AG09319 (cell line): ENCODE data around the gene RASSF10.

Source experiments
- DNase-seq: peaks from one replicate; pipeline ENCODE4 v3.0.0-alpha.2; 2010; ENCODE audit warnings: low read depth; ENCODE audit errors: extremely low read depth
- TF ChIP-seq, protein P1 (sequence below): IDR thresholded peaks from 2 replicates; pipeline ENCODE4 v1.5.1; 2011; ENCODE audit warnings: low read depth, mild to moderate bottlenecking, inconsistent platforms, low read length, moderate library complexity

The RASSF10 gene

DNA sequence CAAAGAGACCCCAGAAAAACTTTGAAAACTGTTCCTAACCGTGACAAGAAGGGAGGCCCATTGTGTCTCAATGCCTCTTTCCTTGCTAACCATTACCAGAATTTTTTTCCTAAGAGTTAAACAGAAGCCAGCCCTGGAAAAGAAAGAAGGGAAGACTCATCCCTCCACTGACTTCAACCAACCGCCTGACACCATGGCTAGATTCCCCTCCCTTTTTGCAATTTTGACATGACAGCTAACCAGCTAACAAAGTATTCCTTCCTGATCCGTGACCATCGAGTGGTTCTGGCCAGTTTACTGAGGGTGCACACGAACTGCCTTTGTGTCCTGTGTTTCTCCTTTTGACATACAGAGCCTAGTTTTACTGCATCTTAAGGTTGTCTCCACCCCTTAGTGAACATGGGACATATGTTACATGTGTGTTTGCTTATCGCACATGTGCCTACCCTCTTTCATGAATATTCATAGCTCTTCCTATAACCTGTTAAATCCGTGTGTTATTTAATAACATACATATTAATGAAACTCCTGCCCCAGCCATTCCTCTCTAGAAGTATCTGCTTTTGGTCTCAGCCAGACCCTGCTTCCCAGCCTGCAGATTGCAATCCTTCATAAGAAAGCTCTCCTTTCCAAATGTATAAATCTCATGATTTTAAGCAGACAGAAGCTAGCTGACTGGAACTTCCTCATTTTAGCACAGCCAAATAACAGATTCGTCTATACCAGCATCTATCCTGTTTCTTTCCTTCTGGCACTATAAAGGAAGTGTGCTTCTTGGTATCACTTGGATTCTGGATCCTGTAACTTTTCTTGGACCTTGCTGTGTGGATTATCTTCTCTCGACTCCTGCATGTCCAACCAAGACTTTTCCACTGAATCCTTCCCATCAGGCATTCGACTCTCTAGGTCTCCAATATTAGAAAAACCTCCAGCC is 37.8 kb downstream of the RASSF10 start:
- no peak for DNase-seq
- TF ChIP-seq, protein P1, sequence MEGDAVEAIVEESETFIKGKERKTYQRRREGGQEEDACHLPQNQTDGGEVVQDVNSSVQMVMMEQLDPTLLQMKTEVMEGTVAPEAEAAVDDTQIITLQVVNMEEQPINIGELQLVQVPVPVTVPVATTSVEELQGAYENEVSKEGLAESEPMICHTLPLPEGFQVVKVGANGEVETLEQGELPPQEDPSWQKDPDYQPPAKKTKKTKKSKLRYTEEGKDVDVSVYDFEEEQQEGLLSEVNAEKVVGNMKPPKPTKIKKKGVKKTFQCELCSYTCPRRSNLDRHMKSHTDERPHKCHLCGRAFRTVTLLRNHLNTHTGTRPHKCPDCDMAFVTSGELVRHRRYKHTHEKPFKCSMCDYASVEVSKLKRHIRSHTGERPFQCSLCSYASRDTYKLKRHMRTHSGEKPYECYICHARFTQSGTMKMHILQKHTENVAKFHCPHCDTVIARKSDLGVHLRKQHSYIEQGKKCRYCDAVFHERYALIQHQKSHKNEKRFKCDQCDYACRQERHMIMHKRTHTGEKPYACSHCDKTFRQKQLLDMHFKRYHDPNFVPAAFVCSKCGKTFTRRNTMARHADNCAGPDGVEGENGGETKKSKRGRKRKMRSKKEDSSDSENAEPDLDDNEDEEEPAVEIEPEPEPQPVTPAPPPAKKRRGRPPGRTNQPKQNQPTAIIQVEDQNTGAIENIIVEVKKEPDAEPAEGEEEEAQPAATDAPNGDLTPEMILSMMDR: no peak

DNA sequence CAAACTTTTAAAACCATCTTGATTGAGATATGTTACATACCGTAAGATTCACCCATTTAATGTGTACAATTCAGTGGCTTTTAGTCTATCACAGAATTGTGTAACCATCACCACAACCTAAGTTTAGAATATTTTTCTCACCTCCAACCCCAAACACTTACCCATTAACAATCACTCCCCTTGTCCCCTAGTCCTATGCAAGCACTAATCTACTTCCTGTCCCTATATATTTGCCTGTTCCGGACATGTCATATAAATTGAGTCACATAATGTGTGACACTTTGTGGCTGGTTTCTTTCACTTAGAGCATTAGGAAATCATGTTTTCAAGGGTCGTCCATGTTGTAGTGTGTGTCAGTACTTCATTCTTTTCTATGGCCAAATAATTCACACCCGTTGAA is 38.8 kb downstream of the RASSF10 start:
- TF ChIP-seq, protein P1: no peak
- no peak for DNase-seq

DNA sequence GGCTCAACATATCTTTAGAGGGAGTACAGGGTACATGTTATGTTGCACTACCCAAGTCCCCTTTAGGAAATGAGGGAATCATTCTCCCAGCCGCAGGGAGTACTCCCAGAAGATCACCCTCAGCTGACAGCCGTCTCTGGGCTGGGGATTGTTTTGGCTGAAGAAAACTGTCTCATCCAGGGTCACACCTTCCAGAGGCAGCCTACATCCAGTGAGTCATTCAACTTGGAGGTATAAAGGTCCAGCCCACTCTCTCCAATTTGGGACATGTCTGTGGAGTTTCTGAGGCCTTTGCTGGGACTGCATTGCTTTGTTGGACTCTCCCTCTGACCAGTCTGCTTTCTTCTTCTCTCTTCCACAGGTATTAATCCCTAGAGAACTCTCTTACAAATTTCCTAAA is 42.1 kb downstream of the RASSF10 start:
- no peak for DNase-seq
- TF ChIP-seq, protein P1: no peak

DNA sequence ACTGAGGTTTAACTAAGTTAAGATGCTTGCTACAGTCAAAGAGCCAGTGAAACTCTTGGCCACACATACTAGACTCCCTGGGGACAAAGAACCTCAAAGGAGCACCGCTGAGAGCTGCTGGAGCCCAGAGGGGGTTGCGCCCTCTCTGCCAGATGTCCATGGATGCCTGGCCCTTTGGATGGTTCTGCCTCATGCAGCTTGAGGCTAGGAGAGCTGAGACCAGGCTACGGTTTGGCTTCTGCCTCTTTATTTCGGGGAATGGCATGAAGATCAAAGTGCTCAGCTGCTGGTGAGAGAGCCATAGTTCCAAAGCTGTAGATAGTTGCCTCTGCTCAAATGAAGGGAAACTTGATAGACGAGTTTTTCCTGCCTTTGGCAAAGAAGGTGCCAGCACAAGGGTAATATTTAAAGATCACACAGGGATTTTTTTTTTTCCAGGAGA is 43.0 kb downstream of the RASSF10 start:
- DNase-seq: no peak
- TF ChIP-seq, protein P1: no peak

DNA sequence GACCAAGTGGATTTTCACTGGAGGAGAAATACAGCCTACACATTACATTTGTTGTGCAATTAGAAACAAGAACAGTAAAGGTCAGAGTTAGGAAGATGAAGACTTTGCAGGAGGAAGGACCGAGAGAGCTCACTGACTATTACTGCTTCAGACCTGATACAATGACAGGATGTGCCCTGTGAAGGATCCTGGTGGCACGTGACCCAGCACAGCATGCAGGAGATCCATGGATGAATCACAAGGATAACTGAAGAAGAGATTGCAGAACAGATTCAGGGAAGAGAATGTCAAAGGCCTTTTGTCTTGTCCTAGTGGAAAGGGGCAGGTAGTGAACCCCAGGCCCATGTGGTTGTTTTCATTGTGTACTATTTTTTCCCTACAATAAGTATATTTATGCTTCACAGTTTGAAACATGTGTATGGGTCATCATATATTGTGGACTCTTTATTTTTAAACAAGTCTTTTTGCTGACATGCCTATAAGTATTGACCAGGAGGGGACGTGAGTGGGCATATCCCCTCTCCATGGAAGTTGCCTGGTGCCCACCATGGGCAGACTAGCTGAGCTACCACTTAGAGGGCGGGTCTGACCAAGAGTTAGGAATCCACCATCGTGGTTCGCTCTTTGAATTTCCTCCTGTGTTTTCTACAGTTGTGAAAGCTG is 44.3 kb downstream of the RASSF10 start:
- TF ChIP-seq, protein P1: no peak
- no peak for DNase-seq

DNA sequence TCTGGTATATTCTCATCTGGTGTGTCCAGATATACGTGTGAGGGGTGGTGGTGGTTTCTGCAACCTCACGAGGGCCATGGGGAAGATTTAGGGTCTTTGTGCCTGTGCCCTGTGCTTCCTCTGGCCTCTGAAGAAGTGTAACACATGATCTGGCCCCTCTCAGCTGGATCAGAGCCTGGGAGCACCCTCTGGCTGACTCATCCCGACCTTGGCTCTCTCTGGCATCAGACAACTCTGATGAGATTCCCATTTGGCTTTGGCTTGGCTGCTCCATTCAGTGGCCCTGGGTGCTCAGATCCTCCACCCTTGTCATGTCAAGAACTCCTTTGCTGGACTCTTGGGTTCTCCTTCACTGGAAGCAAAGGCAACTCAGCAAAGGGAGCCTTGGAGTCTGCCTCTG is 45.2 kb downstream of the RASSF10 start:
- DNase-seq: no peak
- TF ChIP-seq, protein P1: no peak

DNA sequence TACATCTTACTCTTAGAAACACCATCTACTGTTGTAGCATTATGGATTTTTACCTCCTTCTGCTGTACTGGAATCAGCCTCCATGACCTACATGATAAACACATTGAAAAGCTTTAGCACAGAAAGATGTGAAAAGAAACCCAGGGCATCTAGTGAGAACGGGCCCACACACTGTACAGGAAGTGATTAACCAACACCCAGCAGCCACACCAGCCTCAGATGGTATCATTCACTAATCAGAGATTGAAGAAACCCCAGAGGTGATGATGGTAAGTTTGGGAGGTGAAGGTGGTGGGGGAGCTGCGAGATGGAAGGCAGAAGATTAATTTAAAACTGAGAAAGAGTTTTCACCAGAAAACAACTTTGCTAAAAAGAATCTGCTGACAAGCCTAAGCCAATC is 46.1 kb downstream of the RASSF10 start:
- TF ChIP-seq, protein P1: no peak
- no peak for DNase-seq
